Measurements from ENCODE around the gene HSPA1A.
"Not testable (repeated sequence)": the region's sequence is repeated elsewhere in the genome, so short reads cannot be mapped to it uniquely, and the experiment has no call there.

Gene HSPA1A

DNA sequence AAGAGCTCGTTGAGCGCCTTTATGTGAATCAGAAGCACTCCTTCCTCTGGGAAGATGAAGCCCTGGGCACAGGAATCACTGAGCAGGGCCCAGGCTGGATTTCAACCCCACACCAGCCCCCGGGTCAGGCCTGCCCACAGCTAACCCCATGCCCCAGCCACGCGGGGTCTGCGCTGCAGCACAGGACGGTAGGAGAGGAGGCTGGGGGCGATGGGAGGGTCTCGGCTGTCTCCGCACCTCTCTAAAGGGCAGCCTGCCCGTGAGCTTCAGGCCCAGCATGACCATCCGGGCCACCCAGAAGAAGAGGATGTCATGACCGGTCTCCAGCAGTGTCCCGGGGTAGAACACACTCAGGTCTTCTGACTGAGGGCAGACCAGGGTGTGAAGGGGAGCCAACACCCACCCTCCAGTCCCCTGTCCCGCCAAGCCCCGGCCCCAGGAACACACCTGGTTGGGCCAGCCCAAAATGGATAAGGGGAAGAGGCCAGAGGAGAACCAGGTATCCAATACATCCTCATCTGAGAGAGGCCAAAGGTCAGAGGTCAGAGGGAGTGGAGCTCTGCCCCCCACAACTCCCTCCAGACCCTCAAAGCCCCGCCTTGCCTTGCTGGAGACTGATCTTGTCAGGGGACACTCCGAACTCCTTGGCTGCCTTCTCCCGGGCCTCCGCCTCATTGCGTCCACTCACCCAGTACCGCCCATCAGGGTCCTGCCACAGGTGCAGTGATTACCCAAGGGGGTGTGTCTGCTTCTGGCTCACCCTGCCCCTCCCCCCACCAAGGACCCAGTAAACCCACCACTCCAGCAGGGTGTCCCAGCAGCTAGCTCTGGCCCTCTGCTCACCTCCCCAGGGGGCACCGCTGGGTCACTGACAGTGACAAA lies 33.9 kb upstream of the HSPA1A start:
- no peak for DNase-seq

DNA sequence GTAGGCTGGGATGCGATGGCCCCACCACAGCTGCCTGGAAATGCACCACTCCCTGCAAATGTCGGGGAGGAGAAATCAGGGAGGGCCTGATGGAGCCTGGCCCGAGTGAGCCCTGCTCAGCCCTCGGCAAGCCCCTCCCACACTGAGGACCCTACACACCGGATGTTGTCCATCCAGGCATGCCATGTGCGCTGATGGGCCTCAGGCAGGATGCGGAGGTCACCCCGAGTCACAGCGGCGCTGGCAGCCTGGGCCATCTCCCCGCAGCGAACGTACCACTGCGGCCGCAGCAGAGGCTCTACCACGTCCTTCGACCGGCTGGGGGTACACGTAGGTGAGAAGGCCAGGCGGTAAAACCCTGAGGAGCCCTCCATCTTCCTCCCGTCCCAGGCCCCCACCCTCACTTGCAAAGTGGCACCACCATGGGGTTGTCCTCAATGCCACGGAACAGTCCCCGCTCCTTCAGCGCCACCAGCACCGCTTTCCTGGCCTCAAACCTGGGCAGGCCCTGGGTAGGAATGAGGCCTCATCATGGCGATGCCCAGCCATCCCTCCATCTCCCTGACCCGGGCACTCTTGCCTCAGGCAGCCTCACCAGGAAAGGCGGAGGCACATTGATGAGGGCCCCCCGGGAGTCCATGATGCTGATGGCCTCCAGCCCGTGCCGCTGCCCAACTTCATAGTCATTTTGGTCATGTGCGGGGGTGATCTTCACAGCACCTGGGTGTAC lies 33.1 kb upstream of the HSPA1A start:
- no peak for DNase-seq

GRCh38 chr6:31784098-31784925 lies 31.0 kb upstream of the HSPA1A start:
- DNase-seq, result no peak

DNA sequence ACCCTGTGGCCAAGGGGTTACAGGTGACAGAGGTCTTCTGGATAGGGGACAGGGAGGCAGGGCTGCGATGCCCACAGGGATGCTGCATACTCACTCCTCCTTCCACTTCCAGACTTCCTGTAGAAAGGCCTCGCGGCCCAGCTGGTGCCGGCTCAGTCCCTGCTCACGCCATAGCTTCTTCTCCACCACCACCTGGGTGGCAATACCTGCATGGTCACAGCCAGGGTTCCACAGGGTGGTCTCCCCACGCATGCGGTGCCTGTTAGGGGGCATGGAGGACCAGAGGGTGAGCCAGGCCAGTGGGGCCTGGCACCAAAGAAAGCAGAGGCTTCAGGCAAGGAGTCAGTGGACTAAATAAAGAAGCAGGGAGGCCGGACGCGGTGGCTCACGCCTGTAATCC lies 29.9 kb upstream of the HSPA1A start:
- no peak for DNase-seq

DNA sequence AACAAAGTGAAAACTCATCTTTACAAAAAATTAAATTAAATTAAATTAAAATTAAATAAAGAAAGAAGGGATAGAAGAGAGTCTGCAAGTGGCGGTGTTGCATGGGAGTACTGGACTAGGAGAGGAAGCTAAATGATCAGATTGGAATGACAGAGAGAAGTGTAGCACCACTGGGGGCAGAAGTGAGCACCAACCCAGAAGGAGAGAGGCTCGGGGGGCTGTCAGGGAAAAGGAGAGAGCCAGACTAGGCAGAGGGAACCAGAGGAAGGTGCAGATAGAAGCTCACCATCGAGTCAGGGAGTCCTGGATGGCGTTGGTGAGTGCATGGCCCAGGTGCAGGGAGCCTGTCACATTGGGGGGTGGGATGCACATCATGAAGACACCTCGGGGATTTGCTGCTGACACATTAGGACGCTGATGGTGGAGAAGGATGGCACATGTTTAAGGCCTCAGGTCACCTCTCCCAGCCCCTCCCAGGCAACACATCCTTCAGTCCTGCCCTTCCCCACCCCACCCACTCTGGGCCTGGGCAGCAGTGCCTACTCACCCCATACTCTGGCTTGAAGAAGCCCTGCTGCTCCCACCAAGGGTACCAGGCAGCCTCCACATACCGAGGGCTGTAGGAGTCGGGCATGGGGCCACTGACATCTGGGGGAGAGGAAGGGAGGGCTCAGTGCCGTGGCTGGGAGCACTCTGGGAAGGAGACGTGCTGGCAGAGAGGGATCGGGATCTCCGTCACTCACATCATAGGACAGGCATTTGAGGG lies 23.8 kb upstream of the HSPA1A start:
- DNase-seq, result no peak

- DNase-seq, result no peak
Measured at GRCh38 chr6:31792090-31792374, 23.3 kb upstream of the HSPA1A start.

DNA sequence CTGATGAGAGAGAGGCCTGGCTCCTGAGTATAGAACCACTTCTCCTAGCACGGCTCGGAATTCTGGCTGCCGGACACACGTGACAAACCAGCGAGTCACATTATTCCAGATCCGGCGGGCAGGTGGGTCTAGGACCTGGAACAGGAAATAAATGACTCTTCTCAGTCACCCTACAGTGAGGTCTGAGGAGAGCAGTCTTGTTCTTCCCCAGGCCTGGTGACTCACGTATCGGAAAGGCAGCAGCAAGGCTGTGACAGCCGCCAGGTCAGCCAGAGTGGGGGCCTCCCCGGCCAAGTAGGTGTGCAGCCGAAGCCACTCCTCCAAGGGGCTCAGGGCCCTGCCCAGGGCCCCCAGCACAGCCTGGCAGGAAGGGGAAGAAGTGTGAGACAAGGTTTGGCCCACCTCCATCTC lies 22.6 kb upstream of the HSPA1A start:
- DNase-seq, result no peak

DNA sequence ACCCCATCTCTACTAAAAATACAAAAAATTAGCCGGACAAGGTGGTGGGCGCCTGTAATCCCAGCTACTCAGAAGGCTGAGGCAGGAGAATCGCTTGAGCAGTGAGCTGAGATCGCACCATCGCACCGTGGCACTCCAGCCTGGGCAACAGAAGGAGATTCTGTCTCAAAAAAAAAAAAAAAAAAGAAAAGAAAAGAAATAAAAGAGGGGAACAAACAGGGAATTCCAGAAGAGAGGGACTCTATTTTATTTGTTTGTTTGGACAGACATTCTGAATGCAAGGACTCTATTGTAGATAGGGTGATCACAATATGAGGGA lies 21.5 kb upstream of the HSPA1A start:
- DNase-seq, result not testable (repeated sequence)

- no peak for DNase-seq
Measured at GRCh38 chr6:31794294-31794865, 21.0 kb upstream of the HSPA1A start.

- peak; percentile 27 for DNase-seq
Measured at GRCh38 chr6:31794866-31795615, 20.3 kb upstream of the HSPA1A start.

DNA sequence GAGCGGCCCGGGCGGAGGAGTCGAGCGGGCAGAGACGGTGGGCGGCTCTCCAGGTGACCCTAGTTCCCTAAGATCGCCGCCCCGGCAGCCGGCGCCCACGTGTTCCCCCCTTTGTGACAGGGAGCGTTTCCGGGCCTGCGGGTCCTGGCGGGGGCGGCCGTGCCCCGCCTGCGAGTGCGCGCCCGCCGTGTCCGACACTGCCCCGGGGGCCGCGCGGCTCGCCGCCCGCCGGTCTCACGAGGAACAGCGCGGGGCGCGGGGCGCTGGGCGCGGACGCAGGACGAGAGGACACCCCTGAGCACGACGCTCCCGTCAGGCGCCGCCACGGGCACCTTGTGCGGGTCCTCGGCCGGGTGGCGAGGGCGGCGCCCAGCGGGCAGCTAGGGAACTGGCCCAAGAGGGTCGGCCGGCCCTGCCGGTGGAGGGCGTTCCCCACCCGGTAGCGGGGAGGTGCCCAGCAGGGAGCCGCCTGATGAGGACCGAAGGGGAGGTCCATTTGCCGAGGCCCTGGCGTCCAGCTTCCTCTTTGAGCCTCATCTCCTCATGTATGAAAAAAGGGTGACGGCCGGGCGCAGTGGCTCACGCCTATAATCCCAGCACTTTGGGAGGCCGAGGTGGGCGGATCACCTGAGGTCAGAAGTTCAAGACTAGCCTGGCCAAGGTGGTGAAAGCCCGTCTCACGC lies 19.6 kb upstream of the HSPA1A start, which contains the start of gene VARS1:
Gene VARS1 (minus strand): TSS at position 137 of the 683 bp plus-strand sequence. CDS start 535 bp downstream, outside the sequence.
- DNase-seq, result peak; percentile 64

- DNase-seq, result no peak
Measured at GRCh38 chr6:31796993-31797385, 18.4 kb upstream of the HSPA1A start.

GRCh38 chr6:31797588-31797987 lies 17.8 kb upstream of the HSPA1A start:
- no peak for DNase-seq

GRCh38 chr6:31799781-31800180 lies 15.6 kb upstream of the HSPA1A start:
- DNase-seq, result no peak

DNA sequence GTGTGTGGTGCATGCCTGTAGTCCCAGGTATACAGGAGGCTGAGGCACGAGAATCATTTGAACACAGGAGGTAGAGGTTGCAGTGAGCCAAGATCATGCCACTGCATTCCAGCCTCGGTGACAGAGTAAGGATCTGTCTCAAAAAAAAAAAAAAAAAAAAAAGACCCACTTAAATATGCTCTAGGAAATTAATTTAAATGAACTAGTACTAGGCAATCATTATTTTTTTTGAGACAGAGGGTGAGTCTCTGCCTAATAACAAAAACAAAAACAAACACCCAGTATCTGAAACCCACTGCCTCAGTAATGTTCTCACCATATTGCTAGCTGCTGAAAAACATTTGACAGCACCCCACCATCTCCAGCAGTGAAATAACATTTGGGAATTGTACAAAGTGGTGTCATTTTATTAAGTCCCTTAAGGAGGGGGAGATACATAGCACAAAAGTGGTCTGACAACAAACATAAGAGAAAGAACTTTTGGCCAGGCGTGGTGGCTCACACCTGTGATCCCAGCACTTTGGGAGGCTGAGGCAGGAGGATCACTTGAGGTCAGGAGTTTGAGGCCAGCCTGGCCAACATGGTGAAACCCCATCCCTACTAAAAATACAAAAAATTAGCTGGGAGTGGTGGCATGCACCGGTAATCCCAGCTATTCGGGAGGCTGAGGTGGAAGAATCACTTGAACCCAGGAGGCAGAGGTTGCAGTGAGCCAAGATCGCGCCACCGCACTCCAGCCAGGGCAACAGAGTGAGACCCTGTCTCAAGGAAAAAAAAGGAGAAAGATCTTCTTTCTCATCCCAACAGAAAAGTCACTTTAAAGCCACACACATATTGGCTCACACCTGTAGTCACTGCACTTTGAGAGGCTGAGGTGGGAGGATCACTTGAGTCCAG lies 14.1 kb upstream of the HSPA1A start:
- DNase-seq, result not testable (repeated sequence)

DNA sequence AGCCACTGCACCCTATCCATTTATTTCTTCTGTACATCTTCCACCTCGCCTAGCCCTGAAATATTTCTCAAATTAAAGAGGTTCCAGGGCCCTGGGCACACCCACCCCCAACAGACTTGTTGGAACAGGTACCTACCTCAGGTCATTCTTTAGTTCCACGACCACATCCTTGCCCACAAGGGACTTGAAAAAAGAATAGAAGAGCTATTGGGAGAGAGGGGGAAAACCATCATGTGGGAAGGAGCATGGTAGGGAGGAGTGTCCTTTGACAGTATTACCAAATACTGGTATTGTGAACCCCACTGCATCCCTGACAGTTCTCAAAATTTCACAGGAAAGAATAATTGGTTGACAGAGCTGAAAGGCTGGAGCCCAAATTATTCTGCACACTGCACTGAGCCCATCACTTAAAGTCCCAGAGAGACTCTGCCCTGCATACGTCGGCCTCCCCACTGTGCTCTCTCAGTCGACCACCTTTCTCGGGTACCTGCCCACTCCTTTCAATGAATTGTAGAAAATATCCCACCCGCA lies 9.3 kb upstream of the HSPA1A start:
- DNase-seq, result no peak

DNA sequence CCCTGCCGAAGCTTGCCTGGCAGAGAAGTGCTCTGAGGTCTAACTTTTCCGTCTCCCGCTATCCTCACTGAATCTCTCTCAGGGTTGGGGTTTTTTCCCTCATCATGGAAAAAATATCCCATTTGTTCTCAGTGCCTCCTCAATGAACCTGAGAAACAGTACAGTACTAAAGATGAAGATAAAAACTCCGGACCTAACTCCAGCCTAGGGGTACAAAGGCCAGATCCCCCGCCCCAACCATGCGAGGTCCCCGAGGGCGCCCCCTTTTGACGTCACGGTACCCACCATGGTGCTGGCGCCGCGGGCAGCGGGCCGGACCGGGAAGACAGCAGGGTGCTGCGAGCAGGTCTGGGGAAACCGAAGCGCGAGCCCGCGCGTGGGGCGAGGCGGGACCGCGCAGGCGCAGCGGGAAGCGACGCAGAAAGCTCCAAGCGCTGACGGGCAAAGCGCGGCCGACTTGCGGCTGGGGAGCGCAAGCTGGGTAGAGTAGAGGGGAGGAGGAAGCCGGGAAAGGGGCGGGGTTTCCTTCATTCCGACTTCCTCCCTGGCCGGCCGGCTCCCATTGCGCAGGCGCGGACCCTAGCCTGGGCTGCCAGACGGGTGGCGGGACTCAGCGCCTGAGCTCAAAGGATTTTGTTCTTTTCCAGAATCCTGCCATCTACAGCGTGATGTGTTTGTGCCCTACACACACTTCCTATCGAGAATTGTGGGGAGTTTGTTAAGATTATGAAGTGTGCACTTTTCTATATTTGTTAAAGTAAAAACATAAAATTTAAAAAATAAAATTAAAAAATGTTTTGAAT lies 8.7 kb upstream of the HSPA1A start, which contains the start of gene LSM2:
Gene LSM2 (minus strand): TSS at position 497 of the 803 bp plus-strand sequence. CDS start 209 bp downstream, at position 288.
- peak; percentile 95 for DNase-seq

DNA sequence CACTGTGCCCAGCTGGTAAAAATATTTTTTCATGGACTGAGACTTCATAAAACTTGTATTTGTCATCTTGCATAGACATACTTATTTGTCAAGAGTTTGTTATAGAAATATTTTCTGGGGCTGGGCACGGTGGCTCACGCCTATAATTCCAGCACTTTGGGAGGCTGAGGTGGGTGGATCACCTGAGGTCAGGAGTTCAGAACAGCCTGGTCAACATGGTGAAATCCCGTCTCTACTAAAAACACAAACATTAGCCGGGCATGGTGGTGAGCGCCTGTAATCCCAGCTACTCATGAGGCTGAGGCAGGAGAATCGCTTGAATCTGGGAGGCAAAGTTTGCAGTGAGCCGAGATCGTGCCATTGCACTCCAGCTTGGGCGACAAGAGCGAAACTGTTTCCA lies 6.7 kb upstream of the HSPA1A start:
- DNase-seq, result not testable (repeated sequence)

DNA sequence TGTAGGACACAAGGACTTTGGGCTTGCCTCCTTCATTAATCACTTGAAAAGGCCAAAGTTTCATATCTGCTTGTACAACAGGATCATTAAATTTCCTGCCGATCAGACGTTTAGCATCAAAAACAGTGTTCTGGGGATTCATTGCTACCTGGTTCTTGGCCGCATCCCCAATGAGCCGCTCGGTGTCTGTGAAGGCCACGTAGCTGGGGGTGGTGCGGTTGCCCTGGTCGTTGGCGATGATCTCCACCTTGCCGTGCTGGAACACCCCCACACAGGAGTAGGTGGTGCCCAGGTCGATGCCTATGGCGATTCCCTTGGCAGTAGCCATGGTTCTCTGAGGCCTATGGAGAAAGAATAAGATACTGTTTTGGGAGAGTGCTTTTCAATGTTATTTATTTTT lies 3.7 kb upstream of the HSPA1A start:
- DNase-seq, result no peak

Data from activated T-cell treated with anti-CD3 and anti-CD28 coated beads for 4 hours (primary cell).